GM21360 (cell line): ENCODE data around the gene IL12A.

Experiments used
- ATAC-seq: cut with Tn5 transposase; IDR thresholded peaks from one replicate; pipeline ENCODE4 v1.9.1; 2021; ENCODE audit warnings: mild to moderate bottlenecking, moderate library complexity; ENCODE audit not compliant: unreplicated experiment

Gene IL12A

GRCh38 chr3:159989973-159990846 is 1.6 kb downstream of the IL12A start:
- no peak for ATAC-seq

- ATAC-seq, result no peak
Measured at GRCh38 chr3:159991591-159991990, 3.0 kb downstream of the IL12A start.

GRCh38 chr3:159992589-159992988 is 4.0 kb downstream of the IL12A start:
- no peak for ATAC-seq

- ATAC-seq, result no peak
Measured at GRCh38 chr3:159994182-159994581, 5.5 kb downstream of the IL12A start.

GRCh38 chr3:159995091-159995490 is 6.5 kb downstream of the IL12A start:
- no peak for ATAC-seq

GRCh38 chr3:159996018-159996417 is 7.4 kb downstream of the IL12A start:
- no peak for ATAC-seq

- no peak for ATAC-seq
Measured at GRCh38 chr3:159996959-159997358, 8.3 kb downstream of the IL12A start.

GRCh38 chr3:160001148-160001760 is 12.6 kb downstream of the IL12A start:
- ATAC-seq, result no peak

GRCh38 chr3:160001850-160002623 is 13.4 kb downstream of the IL12A start:
- ATAC-seq, result no peak

- ATAC-seq, result peak; percentile 83
Measured at GRCh38 chr3:160003520-160004128, 15.0 kb downstream of the IL12A start.

- no peak for ATAC-seq
Measured at GRCh38 chr3:160005004-160005403, 16.4 kb downstream of the IL12A start.

GRCh38 chr3:160006282-160007163 is 17.9 kb downstream of the IL12A start:
- no peak for ATAC-seq

GRCh38 chr3:160008961-160009360 is 20.3 kb downstream of the IL12A start:
- ATAC-seq, result no peak

GRCh38 chr3:160009525-160009924 is 20.9 kb downstream of the IL12A start:
- peak; percentile 22 for ATAC-seq

GRCh38 chr3:160010578-160010977 is 21.9 kb downstream of the IL12A start:
- ATAC-seq, result peak; percentile 64

- peak; percentile 75 for ATAC-seq
Measured at GRCh38 chr3:160012108-160012507, 23.5 kb downstream of the IL12A start.

GRCh38 chr3:160016972-160017371 is 28.3 kb downstream of the IL12A start:
- ATAC-seq, result no peak

- no peak for ATAC-seq
Measured at GRCh38 chr3:160018959-160019358, 30.3 kb downstream of the IL12A start.

- ATAC-seq, result no peak
Measured at GRCh38 chr3:160020057-160020711, 31.5 kb downstream of the IL12A start.

GRCh38 chr3:160022068-160022467 is 33.4 kb downstream of the IL12A start:
- no peak for ATAC-seq
